Neuron (in vitro differentiated cells): ENCODE measurements around the gene PPP1R15A.
"Not testable (repeated sequence)": the region's sequence is repeated elsewhere in the genome, so short reads cannot be mapped to it uniquely, and the experiment has no call there.

Source experiments
- H2AFZ ChIP-seq: one replicate; pipeline ENCODE4 v1.6.1; 2013; ENCODE audit warnings: low read depth, mild to moderate bottlenecking, inconsistent platforms, low read length, moderate library complexity
- H3K27me3 ChIP-seq: one replicate; pipeline ENCODE4 v1.6.1; 2013; ENCODE audit warnings: low read length; ENCODE audit not compliant: insufficient read depth
- H3K36me3 ChIP-seq: one replicate; pipeline ENCODE4 v1.6.1; 2013; ENCODE audit warnings: low read length; ENCODE audit not compliant: insufficient read depth
- H3K4me1 ChIP-seq: one replicate; pipeline ENCODE4 v1.6.1; 2013; ENCODE audit warnings: low read length; ENCODE audit not compliant: insufficient read depth
- H3K4me3 ChIP-seq: 2 replicates; pipeline ENCODE4 v1.5.1; 2013; ENCODE audit warnings: mild to moderate bottlenecking, low read length, moderate library complexity
- H3K9me3 ChIP-seq: one replicate; pipeline ENCODE4 v1.6.1; 2013; ENCODE audit warnings: low read length

The PPP1R15A gene

DNA sequence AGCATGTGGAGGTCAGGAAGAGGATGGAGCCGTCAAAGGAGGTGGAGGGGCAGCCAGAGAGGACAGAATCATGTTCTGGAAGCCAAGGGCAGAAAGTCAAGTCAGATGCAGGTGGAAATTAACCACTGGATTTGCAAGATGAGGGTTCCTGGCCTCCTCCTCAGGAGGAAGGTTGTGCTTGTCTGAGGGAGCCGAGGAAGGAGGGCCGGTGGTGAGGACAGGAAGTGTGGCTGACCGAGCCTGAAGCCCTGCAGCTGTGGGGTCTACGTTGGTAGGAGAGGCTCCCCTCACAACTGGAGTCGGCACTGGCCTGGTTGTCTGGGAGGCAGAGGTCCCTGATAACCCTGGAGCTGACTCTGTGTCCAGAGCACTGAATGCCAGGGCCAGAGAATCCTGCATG is 45.9 kb downstream of the PPP1R15A start:
- H2AFZ ChIP-seq: no peak overlapping the region
- no peaks in the 10 kb centered on the region for H3K9me3 ChIP-seq
- H3K4me1 ChIP-seq: no peaks in the 10 kb centered on the region
- H3K4me3 ChIP-seq: no peak overlapping the region
- peaks cover 66% of the 10 kb centered on the region for H3K36me3 ChIP-seq
- H3K27me3 ChIP-seq: no peaks in the 10 kb centered on the region

DNA sequence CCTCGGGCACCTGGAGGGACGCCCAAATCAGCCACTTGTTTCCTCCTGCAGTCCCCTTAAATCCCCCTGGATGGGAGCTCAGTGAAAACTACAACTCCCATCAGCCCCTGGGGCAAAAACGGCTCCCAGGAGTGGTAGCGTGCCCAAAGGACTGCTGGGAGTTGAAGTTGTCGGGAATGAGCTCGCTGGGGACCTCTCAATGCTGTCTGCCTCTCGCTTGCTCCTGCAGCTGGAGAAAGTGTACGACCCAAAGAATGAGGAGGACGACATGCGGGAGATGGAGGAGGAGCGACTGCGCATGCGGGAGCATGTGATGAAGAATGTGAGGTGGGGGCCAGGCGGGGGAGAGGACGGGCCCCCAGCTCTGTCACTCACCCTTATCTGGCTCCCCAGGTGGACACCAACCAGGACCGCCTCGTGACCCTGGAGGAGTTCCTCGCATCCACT is 46.6 kb downstream of the PPP1R15A start:
- H2AFZ ChIP-seq: no peak overlapping the region
- H3K4me3 ChIP-seq: no peak overlapping the region
- H3K9me3 ChIP-seq: no peaks in the 10 kb centered on the region
- H3K27me3 ChIP-seq: no peaks in the 10 kb centered on the region
- H3K4me1 ChIP-seq: no peaks in the 10 kb centered on the region
- H3K36me3 ChIP-seq: peaks cover 61% of the 10 kb centered on the region

DNA sequence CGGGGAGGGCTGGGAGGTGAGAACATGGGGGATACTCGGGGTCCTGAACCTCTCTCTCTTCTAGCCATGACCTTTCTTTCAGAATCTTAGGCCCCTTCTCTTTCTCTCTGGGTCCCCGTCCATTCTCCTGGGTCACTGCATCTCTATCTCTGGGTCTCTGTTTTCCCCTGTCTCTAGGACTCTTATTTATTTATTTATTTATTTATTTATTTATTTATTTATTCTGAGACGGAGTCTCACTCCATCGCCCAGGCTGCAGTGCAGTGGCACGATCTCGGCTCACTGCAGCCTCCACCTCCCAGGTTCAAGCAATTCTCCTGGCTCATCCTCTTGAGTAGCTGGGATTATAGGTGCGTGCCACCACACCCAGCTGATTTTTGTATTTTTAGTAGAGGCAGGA is 47.0 kb downstream of the PPP1R15A start:
- H3K36me3 ChIP-seq: peaks cover 59% of the 10 kb centered on the region
- H2AFZ ChIP-seq, H3K4me3 ChIP-seq, H3K4me1 ChIP-seq, H3K27me3 ChIP-seq, H3K9me3 ChIP-seq: not testable (repeated sequence)

DNA sequence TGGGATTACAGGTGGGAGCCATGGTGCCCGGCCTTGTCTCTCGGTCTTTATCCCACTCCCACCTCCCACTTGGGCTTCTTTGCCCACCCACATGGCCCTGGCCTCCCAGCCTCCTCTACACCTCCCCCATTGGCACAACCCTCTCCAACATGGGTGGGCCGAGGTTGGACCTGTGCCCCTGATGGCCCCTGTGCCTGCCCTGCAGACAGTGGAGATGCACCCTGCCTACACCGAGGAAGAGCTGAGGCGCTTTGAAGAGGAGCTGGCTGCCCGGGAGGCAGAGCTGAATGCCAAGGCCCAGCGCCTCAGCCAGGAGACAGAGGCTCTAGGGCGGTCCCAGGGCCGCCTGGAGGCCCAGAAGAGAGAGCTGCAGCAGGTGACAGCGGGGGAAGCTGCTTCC is 48.7 kb downstream of the PPP1R15A start:
- Histone ChIP-seq H3K4me1 (no peaks in the 10 kb centered on the region), H3K9me3 (no peaks in the 10 kb centered on the region), H3K4me3 (no peak overlapping the region), H3K36me3 (peaks cover 49% of the 10 kb centered on the region), H2AFZ (no peak overlapping the region), H3K27me3 (no peaks in the 10 kb centered on the region)

DNA sequence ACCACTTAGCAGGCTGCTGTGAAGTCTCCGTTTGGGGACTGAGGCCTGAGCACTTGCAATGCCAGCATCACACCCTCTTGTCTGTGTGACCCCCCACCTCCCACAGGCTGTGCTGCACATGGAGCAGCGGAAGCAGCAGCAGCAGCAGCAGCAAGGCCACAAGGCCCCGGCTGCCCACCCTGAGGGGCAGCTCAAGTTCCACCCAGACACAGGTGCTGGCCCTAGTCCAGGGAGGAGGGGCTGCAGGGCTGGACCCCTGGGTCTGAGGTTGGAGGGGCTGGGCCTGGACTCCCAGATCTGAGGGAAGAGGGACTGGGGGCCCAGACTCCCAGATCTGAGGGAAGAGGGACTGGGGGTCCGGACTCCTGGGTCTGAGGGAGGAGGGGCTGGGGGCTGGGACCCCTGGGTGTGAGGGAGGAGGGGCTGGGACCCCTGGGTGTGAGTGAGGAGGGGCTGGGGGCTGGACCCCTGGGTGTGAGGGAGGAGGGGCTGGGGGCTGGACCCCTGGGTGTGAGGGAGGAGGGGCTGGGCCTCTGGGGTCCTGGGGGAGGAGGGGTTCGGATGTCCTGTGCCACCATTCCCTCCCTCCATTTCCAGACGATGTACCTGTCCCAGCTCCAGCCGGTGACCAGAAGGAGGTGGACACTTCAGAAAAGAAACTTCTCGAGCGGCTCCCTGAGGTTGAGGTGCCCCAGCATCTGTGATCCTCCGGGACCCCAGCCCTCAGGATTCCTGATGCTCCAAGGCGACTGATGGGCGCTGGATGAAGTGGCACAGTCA is 49.7 kb downstream of the PPP1R15A start:
- Histone ChIP-seq H3K9me3 (no peaks in the 10 kb centered on the region), H3K4me1 (no peaks in the 10 kb centered on the region), H3K27me3 (no peaks in the 10 kb centered on the region), H3K36me3 (peaks cover 45% of the 10 kb centered on the region), H2AFZ (no peak overlapping the region), H3K4me3 (no peak overlapping the region)

DNA sequence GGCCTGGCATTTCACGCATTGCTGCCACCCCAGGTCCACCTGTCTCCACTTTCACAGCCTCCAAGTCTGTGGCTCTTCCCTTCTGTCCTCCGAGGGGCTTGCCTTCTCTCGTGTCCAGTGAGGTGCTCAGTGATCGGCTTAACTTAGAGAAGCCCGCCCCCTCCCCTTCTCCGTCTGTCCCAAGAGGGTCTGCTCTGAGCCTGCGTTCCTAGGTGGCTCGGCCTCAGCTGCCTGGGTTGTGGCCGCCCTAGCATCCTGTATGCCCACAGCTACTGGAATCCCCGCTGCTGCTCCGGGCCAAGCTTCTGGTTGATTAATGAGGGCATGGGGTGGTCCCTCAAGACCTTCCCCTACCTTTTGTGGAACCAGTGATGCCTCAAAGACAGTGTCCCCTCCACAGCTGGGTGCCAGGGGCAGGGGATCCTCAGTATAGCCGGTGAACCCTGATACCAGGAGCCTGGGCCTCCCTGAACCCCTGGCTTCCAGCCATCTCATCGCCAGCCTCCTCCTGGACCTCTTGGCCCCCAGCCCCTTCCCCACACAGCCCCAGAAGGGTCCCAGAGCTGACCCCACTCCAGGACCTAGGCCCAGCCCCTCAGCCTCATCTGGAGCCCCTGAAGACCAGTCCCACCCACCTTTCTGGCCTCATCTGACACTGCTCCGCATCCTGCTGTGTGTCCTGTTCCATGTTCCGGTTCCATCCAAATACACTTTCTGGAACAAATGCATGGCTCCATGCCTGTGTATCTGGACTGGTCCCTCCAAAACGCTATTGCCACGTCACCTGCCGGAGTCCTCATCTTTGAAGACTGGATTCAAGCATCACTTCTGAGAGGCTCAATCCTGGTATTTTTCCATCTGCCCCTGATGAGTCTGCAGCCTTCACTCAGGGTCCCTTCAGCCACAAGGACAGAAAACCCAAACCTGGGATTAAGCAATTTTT is 50.6 kb downstream of the PPP1R15A start:
- H3K4me1 ChIP-seq: no peaks in the 10 kb centered on the region
- H2AFZ ChIP-seq: no peak overlapping the region
- H3K9me3 ChIP-seq: no peaks in the 10 kb centered on the region
- H3K27me3 ChIP-seq: no peaks in the 10 kb centered on the region
- peaks cover 44% of the 10 kb centered on the region for H3K36me3 ChIP-seq
- H3K4me3 ChIP-seq: no peak overlapping the region

DNA sequence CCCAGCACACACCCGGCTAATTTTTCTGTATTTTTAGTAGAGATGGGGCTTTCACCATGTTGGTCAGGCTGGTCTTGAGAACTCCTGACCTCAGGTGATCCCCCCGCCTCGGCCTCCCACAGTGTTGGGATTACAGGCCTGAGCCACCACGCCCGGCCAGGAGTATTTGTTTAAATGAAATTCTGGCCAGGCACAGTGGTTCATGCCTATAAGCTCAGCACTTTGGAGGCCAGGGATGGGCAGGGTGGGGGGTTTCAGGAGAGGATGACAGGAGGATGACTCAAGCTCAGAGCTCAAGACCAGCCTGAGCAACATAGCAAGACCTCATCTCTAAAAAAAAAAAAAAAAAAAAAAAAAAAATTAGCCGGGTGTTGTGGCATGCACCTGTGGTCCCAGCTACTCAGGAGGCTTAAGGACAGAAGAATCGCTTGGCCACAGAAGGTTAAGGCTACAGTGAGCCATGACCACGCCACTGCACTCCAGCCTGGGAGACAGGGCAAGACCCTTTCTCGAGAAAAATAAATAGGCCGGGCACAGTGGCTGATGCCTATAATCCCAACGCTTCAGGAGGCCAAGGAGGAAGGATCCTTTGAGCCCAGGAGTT is 53.1 kb downstream of the PPP1R15A start:
- Histone ChIP-seq H3K9me3 (no peaks in the 10 kb centered on the region), H3K4me3 (no peak overlapping the region), H2AFZ (no peak overlapping the region), H3K4me1 (no peaks in the 10 kb centered on the region), H3K27me3 (no peaks in the 10 kb centered on the region), H3K36me3 (peaks cover 24% of the 10 kb centered on the region)
